Spleen (tissue), 13 donors: ENCODE results near the gene JAKMIP1. TPM values are rescaled to one million over a fixed set of nuclear protein-coding genes. Genes with fewer than 3 reads are reported as not detected.

Source experiments
- DNase-seq: peaks from one replicate; pipeline ENCODE4 v3.0.0-alpha.2; 2020
- H3K27ac ChIP-seq, 8 donors: fragments of 200-600 bp; sonication (generic) in 7 of 8; 1 replicate in 4 of 8; 2 replicates in 4 of 8; pipeline versions ENCODE4 v1.5.0 to v1.8.0; 2016 to 2021; ENCODE audit warnings: inconsistent platforms in 4 of 8, mild to moderate bottlenecking in 4 of 8, moderate library complexity in 1 of 8
- H3K27me3 ChIP-seq, 7 donors: fragments of 200-600 bp; sonication (generic) in 6 of 7; replicated peaks in 1 of 7; 1 replicate in 4 of 7; 2 replicates in 3 of 7; pipeline versions ENCODE4 v1.5.0 to v1.8.0; 2016 to 2021; ENCODE audit warnings: inconsistent platforms in 3 of 7, mild to moderate bottlenecking in 1 of 7
- H3K36me3 ChIP-seq, 6 donors: fragments of 200-600 bp; sonication (generic) in 5 of 6; 1 replicate in 4 of 6; 2 replicates in 2 of 6; pipeline versions ENCODE4 v1.5.0 to v1.8.0; 2016 to 2021; ENCODE audit warnings: inconsistent platforms in 2 of 6
- H3K4me1 ChIP-seq, 6 donors: fragments of 200-600 bp; sonication (generic) in 5 of 6; 1 replicate in 3 of 6; 2 replicates in 3 of 6; pipeline versions ENCODE4 v1.5.0 to v1.8.0; 2016 to 2021; ENCODE audit warnings: inconsistent platforms in 3 of 6
- H3K4me3 ChIP-seq, 8 donors: fragments of 200-600 bp; sonication (generic) in 7 of 8; 1 replicate in 4 of 8; 2 replicates in 4 of 8; pipeline versions ENCODE4 v1.5.0 to v1.8.0; 2016 to 2021; ENCODE audit warnings: inconsistent platforms in 4 of 8, mild to moderate bottlenecking in 4 of 8, moderate library complexity in 2 of 8
- H3K9me3 ChIP-seq, 8 donors: fragments of 200-600 bp; sonication (generic) in 7 of 8; 1 replicate in 4 of 8; 2 replicates in 4 of 8; pipeline versions ENCODE4 v1.5.0 to v1.8.0; 2016 to 2021; ENCODE audit warnings: inconsistent platforms in 4 of 8
- POLR2A ChIP-seq, 3 donors: fragments of 450-650 bp; IDR thresholded peaks; one replicate each; pipeline ENCODE4 v1.5.1; 2017; ENCODE audit warnings: antibody characterized with exemption in 3 of 3, mild to moderate bottlenecking in 1 of 3
- POLR2AphosphoS5 ChIP-seq, 3 donors: sonication (generic); formaldehyde crosslinking; IDR thresholded peaks; one replicate each; pipeline ENCODE4 v1.5.1; 2017; ENCODE audit warnings: antibody characterized with exemption in 3 of 3
- WGBS, 5 donors: extraction: QIAGEN DNeasy Blood & Tissue Kit in 3 of 5; methylation state at CpG; one replicate each; pipeline versions ENCODE4 v1.1.5 to v1.1.7; 2013 to 2018; 5-methylcytosine and 5-hydroxymethylcytosine counted together
- intact Hi-C: fragments of 100-400 bp; cut with DNase I; formaldehyde crosslinking; loops from one replicate; pipeline ENCODE4 v1.15.0; 2023; ENCODE audit warnings: low total_unique reads
- long read RNA-seq, 2 donors: transcript quantifications; one replicate each; lab custom pipeline, GENCODE V29; 2026
- polyA plus RNA-seq, 3 donors: library from polyadenylated mRNA; stranded (reverse); fragments of 200-250 nt; gene quantifications; one replicate each; pipeline ENCODE4 v1.2.1, GENCODE V29; 2013
- total RNA-seq, 7 donors: library from RNA; depleted of rRNA in 3 of 7; stranded (reverse); fragments of >200 nt in 3 of 7; fragmentation: NEBNext Ultra II Directional in 4 of 7; extraction: Animal tissue kit (Norgen Biotek cat#: 25700) in 4 of 7; gene quantifications; one replicate each; pipeline versions ENCODE4 v1.1.0 to v1.2.1, GENCODE V29; 2016 to 2021
- TF ChIP-seq, protein P1 (sequence below), 11 experiments: fragments of 200-600 bp in 7 of 11; fragments of 450-650 bp in 4 of 11; sonication (generic) in 4 of 11; IDR thresholded peaks in 8 of 11; conservative IDR thresholded peaks in 3 of 11; 1 replicate in 7 of 11; 2 replicates in 4 of 11; pipeline versions ENCODE4 v1.4.0 to v1.8.0; 2016 to 2021; ENCODE audit warnings: antibody characterized with exemption in 11 of 11, inconsistent platforms in 4 of 11, mild to moderate bottlenecking in 1 of 11
- donor health status: healthy with polysubstance abuse.
- donor health status: DM: no; HTN: no; CAD: no; lungs with moderate emphysema.
- donor health status: DM: no; HTN: no; CAD: no.
- donor health status: Bipolar disorder and iron deficiency.
- donor health status: healthy.
- donor health status: DM: no; HTN: no; CAD: no.
- donor health status: DM: yes; HTN: yes; CAD: no.

The JAKMIP1 gene
- 1 to 10 TPM; 1.5 to 8.7 (median 3.4) TPM for total RNA-seq
- polyA plus RNA-seq: 1 to 10 TPM in 1 of 3 donors, under 1 TPM in 2; 0.37 to 1.2 (median 0.77) TPM
- long read RNA-seq, donor 1: 0 reads
- long read RNA-seq, donor 2: 0 reads

- H3K27me3 ChIP-seq: peaks cover 0 to 78% (median 58%) of the 10 kb centered on the region in 7 donors
- peak; percentile 89 for DNase-seq
These were observed at the start of gene JAKMIP1 for GRCh38 chr4:6200011-6200921. Gene JAKMIP1, minus strand, starts transcription at chr4:6200549. Its CDS starts 87,699 bp downstream, at chr4:6112850.

DNA sequence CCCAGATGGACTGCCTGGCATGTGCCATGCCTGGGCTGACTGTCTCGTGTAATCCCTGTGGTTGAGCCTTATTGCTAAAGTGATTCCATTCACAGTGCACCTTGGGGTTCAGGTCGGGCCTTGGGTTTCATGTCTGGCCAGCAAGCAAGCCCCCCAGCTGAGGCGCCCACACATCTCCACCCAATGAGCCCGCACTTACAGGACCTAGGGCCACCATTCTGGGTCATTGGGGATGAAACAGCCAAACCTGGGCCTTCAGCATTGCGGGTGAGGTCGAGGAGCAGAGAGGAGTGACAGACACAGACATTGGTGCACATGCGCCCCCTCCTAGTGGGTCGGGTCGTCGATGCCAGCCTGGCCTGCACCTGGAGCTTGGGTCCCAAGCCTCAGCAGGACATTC lies 48.0 kb upstream of the JAKMIP1 start:
- intact Hi-C loops: no loop called here
- Histone ChIP-seq H3K27ac (no peak overlapping the region), H3K9me3 (peaks cover 0 to 19% (median 10%) of the 10 kb centered on the region in 8 donors), H3K4me1 (peaks cover 0 to 15% (median 8%) of the 10 kb centered on the region in 6 donors), H3K36me3 (no peaks in the 10 kb centered on the region), H3K27me3 (peaks cover 0 to 73% (median 24%) of the 10 kb centered on the region in 7 donors), H3K4me3 (no peak overlapping the region)
- WGBS, 5 donors: 65 to 86% (median 73%) methylated on average over 7 to 10 of the region's 10 CpGs
- TF ChIP-seq POLR2A (IDR thresholded peaks at IDR 0.05) (no peak), POLR2AphosphoS5 (IDR thresholded peaks at IDR 0.05) (no peak)
- TF ChIP-seq, protein P1, sequence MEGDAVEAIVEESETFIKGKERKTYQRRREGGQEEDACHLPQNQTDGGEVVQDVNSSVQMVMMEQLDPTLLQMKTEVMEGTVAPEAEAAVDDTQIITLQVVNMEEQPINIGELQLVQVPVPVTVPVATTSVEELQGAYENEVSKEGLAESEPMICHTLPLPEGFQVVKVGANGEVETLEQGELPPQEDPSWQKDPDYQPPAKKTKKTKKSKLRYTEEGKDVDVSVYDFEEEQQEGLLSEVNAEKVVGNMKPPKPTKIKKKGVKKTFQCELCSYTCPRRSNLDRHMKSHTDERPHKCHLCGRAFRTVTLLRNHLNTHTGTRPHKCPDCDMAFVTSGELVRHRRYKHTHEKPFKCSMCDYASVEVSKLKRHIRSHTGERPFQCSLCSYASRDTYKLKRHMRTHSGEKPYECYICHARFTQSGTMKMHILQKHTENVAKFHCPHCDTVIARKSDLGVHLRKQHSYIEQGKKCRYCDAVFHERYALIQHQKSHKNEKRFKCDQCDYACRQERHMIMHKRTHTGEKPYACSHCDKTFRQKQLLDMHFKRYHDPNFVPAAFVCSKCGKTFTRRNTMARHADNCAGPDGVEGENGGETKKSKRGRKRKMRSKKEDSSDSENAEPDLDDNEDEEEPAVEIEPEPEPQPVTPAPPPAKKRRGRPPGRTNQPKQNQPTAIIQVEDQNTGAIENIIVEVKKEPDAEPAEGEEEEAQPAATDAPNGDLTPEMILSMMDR (IDR thresholded peaks at IDR 0.05 in 8 of 11, conservative IDR thresholded peaks at IDR 0.05 in 3 of 11): no peak
- peak; percentile 59 for DNase-seq

More at GRCh38 chr4:6200011-6200921, at the start of gene JAKMIP1:
- no peaks in the 10 kb centered on the region for H3K36me3 ChIP-seq
- intact Hi-C loops: no loop called here
- peak within 1 kb of the TSS in 5 of 8 donors; percentile 31 to 87 (median 68) for H3K27ac ChIP-seq
- H3K4me3 ChIP-seq: peak within 1 kb of the TSS; percentile 52 to 81 (median 58)
- 1 to 2% (median 1%) methylated on average over 70 to 107 of the region's 107 CpGs for WGBS, 5 donors
- H3K9me3 ChIP-seq: peaks cover 0 to 13% (median 7%) of the 10 kb centered on the region in 8 donors
- H3K4me1 ChIP-seq: peaks cover 4 to 45% (median 22%) of the 10 kb centered on the region in 6 donors
- TF ChIP-seq, protein P1 (IDR thresholded peaks at IDR 0.05 in 8 of 11, conservative IDR thresholded peaks at IDR 0.05 in 3 of 11): no peak
- TF ChIP-seq POLR2AphosphoS5 (IDR thresholded peaks at IDR 0.05): peak in 1 of 3 donors; percentile 5

DNA sequence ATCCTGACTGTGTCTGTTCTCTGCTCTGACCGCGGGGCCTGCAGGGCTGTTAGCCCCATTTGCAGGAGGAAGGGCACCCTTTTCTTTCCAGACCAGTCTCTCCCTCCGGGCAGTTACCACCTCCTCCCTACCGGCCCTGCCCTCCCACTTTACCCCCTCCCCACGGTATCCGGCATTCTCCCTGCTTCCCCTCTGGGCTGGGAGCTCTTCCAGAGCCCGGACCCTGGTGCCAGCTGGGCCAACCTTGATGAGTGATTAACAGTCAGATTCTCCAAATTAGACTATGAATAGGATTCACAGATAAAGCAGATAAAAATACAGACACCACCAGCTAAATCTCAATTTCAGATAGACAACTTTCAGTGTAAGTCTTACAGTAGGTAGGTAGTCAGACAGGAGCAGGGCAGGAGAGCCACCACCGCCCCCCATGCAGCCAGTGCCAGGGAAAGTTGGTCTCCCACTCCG lies 45.9 kb upstream of the JAKMIP1 start:
- H3K27me3 ChIP-seq: peaks cover 0 to 87% (median 24%) of the 10 kb centered on the region in 7 donors
- H3K27ac ChIP-seq: no peak overlapping the region
- no peaks in the 10 kb centered on the region for H3K36me3 ChIP-seq
- intact Hi-C loops: no loop called here
- peaks cover 0 to 19% (median 10%) of the 10 kb centered on the region in 8 donors for H3K9me3 ChIP-seq
- WGBS, 5 donors: 47 to 58% (median 54%) methylated on average over 9 of the region's 9 CpGs
- H3K4me3 ChIP-seq: peak overlapping the region in 1 of 8 donors; percentile 57
- TF ChIP-seq, protein P1 (IDR thresholded peaks at IDR 0.05 in 8 of 11, conservative IDR thresholded peaks at IDR 0.05 in 3 of 11): no peak
- TF ChIP-seq POLR2AphosphoS5 (IDR thresholded peaks at IDR 0.05) (no peak), POLR2A (IDR thresholded peaks at IDR 0.05) (no peak)
- peaks cover 0 to 15% (median 8%) of the 10 kb centered on the region in 6 donors for H3K4me1 ChIP-seq
- peak; percentile 49 for DNase-seq
